Right ventricle myocardium superior (tissue), 1 donor: Measurements from ENCODE around the gene TPD52L2. TPM values are rescaled to one million over a fixed set of nuclear protein-coding genes. Genes with fewer than 3 reads are reported as not detected.
A peak's percentile ranks its signal among the peaks of the same experiment; 100 is the strongest.

ENCODE experiments used
- ATAC-seq: fragments of 200-7000 bp; cut with Tn5 transposase; one replicate; pipeline ENCODE4 v1.9.1; 2020; ENCODE audit warnings: mild to moderate bottlenecking; ENCODE audit not compliant: poor library complexity
- DNase-seq: peaks from one replicate; pipeline ENCODE4 v3.0.0-alpha.2; 2020
- intact Hi-C: fragments of 100-400 bp; cut with DNase I; formaldehyde crosslinking; loops from one replicate; pipeline ENCODE4 v1.11.2; 2022
- microRNA-seq: library from miRNA; unstranded; fragments of <30 nt; microRNA quantifications from one replicate; pipeline ENCODE4 v1.2.0, GENCODE V29; 2020
- total RNA-seq: library from RNA; stranded (reverse); fragmentation: NEBNext Ultra II Directional; extraction: Animal tissue kit (Norgen Biotek cat#: 25700); gene quantifications from one replicate; pipeline ENCODE4 v1.2.1, GENCODE V29; 2021
- donor health status: DM: no; HTN: yes; CAD: no; lungs with severe emphysema.

TPD52L2 gene
- total RNA-seq, 1 donor from 2014 or later = 69.0 TPM

DNA sequence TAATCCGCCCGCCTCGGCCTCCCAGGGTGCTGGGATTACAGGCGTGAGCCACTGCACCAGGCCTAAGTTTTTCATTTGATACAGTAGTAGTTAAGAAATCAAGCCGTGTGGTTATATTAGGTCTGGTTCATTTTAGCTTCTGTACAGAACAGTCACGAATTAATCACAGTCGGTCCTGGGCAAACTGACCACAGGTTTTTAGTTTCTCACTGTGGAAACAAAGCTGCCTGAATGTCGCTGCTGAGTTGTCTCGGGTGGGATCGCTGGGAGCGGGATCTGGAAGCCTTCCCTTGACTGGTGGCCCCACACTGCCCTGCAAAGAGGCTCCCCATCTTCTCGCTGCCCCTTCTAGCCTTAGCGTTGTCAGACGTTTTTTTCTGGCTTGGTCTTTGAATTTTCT lies 72.5 kb downstream of the TPD52L2 start:
- ATAC-seq = no peak
- peak; percentile 27 for DNase-seq
- intact Hi-C loops = no loop called here

DNA sequence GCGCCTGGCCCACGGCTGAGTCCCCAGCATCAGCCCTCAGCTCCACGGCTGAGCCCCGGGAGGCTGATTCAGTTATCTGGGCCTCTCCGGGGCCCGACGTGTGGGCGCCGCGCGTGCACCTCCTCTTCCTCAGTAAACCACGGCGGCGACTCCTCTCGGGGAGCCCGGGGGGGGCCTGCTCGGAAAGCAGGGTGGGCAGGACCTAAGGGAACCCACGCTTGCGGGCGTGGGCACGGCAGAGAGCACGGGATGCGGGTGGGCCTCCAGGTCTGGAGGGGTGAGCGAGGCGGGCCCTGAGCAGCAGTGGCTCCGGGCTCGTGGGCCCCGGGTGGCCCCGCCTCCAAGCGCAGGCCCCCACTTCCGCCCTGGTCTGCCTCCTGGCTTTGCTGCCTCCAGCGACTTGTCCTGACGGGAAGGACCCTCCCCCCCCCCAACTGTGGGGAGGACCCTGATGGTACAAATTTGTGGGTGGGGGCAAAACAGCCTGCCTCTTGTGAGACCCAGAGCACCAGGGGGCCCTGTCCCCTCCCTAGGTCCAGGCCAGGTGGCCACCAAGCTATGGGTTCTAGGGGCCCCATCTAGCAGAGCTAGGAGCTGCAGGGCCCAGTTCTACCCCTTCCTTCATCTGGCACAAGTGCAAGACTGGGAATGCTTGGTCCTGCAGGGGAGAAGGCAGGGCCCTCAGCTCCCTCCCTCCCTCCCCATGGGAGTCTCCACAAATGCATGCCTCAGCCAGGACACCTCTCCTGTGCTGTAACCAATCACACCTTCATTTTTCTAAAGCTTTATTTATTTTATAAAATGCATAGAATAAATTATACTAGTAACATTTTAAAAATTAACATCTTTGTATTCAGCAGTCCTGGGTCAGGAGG lies 74.2 kb downstream of the TPD52L2 start:
- intact Hi-C loops = no loop called here
- no peak for DNase-seq
- ATAC-seq = no peak

- no peak for DNase-seq
- ATAC-seq = no peak
- intact Hi-C loops = no loop called here
Measured at GRCh38 chr20:63940071-63940471, 75.0 kb downstream of the TPD52L2 start.

DNA sequence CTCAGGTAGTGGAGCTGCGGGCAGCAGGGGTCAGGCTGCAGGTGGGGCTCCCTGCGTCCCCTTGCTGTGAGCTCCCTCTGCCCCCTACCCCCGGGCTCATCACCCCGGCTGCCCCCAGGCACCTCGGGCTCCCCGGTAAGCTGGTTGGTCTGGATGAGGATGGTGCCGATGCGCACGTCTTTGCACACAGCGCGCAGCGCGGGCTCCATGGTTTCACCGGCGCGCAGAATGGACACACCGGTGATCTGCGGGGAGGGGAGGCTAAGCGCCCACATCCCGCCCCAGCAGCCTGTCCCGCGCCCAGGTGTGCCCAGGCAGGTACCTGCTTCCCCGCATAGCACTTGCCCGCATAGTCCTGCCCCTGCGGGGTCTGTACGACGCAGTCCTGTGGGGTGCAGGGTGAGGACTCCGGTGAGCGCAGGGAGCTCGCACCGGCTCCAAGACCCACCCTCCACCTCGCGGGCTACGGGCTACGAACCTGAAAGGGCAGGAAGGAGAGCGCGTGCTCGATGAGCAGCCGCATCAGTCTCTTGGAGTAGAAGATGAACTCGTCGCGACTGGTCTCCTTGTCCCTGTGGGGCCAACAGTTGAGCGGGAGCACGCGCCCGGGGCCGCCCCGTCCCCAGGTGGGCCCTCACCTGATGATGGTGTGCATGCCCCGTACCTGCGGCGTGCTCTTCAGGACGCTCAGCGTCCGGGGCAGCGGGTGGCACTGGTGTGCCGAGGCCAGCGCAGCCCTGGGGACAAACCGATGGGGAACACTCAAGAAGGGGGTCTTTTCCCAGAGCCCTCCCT lies 75.6 kb downstream of the TPD52L2 start:
- DNase-seq (no peak), ATAC-seq (no peak)
- intact Hi-C loops = no loop called here

Small RNAs within 50 kb of the gene (microRNA-seq; reads per million reads assigned to microRNA genes)
- gene MIR1914 (1.3 reads per million), gene MIR941-1 (not detected), gene MIR941-2 (not detected), gene MIR941-3 (not detected), gene MIR941-4 (not detected), gene MIR941-5 (not detected)

Other genes with a start within 250 kb of the TPD52L2 start
- gene GMEB2, start 238.2 kb upstream of the TPD52L2 start, total RNA-seq = 5.5 TPM
- gene STMN3, start 211.8 kb upstream of the TPD52L2 start, total RNA-seq = 4.3 TPM
- 7.3 TPM for gene RTEL1, start 207.0 kb upstream of the TPD52L2 start, total RNA-seq
- gene TNFRSF6B, start 168.6 kb upstream of the TPD52L2 start, total RNA-seq = 0.32 TPM
- 32.2 TPM for gene ARFRP1, start 157.3 kb upstream of the TPD52L2 start, total RNA-seq
- 16.0 TPM for gene ZGPAT, start 157.2 kb upstream of the TPD52L2 start, total RNA-seq
- 1.6 TPM for gene LIME1, start 128.6 kb upstream of the TPD52L2 start, total RNA-seq
- gene SLC2A4RG, start 125.5 kb upstream of the TPD52L2 start, total RNA-seq = 95.0 TPM
- gene ZBTB46, start 34.0 kb upstream of the TPD52L2 start, total RNA-seq = 13.5 TPM
- not detected for gene ABHD16B, start 3.8 kb upstream of the TPD52L2 start, total RNA-seq
- 42.3 TPM for gene DNAJC5, start 29.9 kb downstream of the TPD52L2 start, total RNA-seq
- 54.4 TPM for gene UCKL1, start 91.1 kb downstream of the TPD52L2 start, total RNA-seq
- 11.3 TPM for gene ZNF512B, start 104.7 kb downstream of the TPD52L2 start, total RNA-seq
- 6.0 TPM for gene SAMD10, start 114.4 kb downstream of the TPD52L2 start, total RNA-seq
- gene PRPF6, start 115.9 kb downstream of the TPD52L2 start, total RNA-seq = 45.3 TPM
- 0.38 TPM for gene C20orf204, start 170.9 kb downstream of the TPD52L2 start, total RNA-seq
- 34.3 TPM for gene SOX18, start 184.4 kb downstream of the TPD52L2 start, total RNA-seq
- 34.6 TPM for gene TCEA2, start 197.9 kb downstream of the TPD52L2 start, total RNA-seq
- 6.7 TPM for gene RGS19, start 214.2 kb downstream of the TPD52L2 start, total RNA-seq
- 0.75 TPM for gene OPRL1, start 214.8 kb downstream of the TPD52L2 start, total RNA-seq
- gene LKAAEAR1, start 219.1 kb downstream of the TPD52L2 start, total RNA-seq = not detected
- gene NPBWR2, start 242.3 kb downstream of the TPD52L2 start, total RNA-seq = not detected